Stimulated activated CD8-positive, alpha-beta memory T cell treated with anti-CD3 and anti-CD28 coated beads, Interleukin-2, amount 100 ng/mL, for 1 hour (primary cell): ENCODE results near the gene KRCC1.
"Not testable (repeated sequence)": the region's sequence is repeated elsewhere in the genome, so short reads cannot be mapped to it uniquely, and the experiment has no call there.

Source experiments
- DNase-seq, 2 donors: peaks; one replicate each; pipeline ENCODE4 v3.0.0-alpha.2; 2020; ENCODE audit warnings: low read depth in 2 of 2

The KRCC1 gene

GRCh38 chr2:88002359-88002707 lies 53.2 kb downstream of the KRCC1 start:
- DNase-seq: no peak

- DNase-seq: not testable (repeated sequence)
These were observed 55.1 kb downstream of the KRCC1 start for GRCh38 chr2:88000474-88000873.

- no peak for DNase-seq
These were observed 59.0 kb downstream of the KRCC1 start for GRCh38 chr2:87996570-87996969.

- DNase-seq: no peak
These were observed 59.8 kb downstream of the KRCC1 start for GRCh38 chr2:87995756-87996155.

GRCh38 chr2:87994304-87994850 lies 61.2 kb downstream of the KRCC1 start:
- DNase-seq: not testable (repeated sequence)

- DNase-seq: not testable (repeated sequence)
These were observed 63.0 kb downstream of the KRCC1 start for GRCh38 chr2:87992569-87992968.

- DNase-seq: not testable (repeated sequence)
These were observed 68.1 kb downstream of the KRCC1 start for GRCh38 chr2:87987473-87987872.

GRCh38 chr2:87985902-87986301 lies 69.7 kb downstream of the KRCC1 start:
- DNase-seq: not testable (repeated sequence)

- DNase-seq: not testable (repeated sequence)
These were observed 74.4 kb downstream of the KRCC1 start for GRCh38 chr2:87981182-87981581.
